Measurements from ENCODE around the gene CYBB.

Gene CYBB

GRCh38 chrX:37753384-37753783 lies 26.5 kb upstream of the CYBB start:
- H3K4me1 ChIP-seq (ENCODE audit: insufficient read depth, insufficient read length), result no peaks in the 10 kb centered on the region
- no peaks in the 10 kb centered on the region for H3K9me3 ChIP-seq (ENCODE audit: insufficient read depth, low read length)
- no peaks in the 10 kb centered on the region for H3K36me3 ChIP-seq (ENCODE audit: insufficient read depth, insufficient read length, low read length)
- TF ChIP-seq YY1 (IDR thresholded peaks at IDR 0.05; ENCODE audit: insufficient read depth, insufficient read length) (no peak), ZNF274 (IDR thresholded peaks at IDR 0.05; ENCODE audit: low read depth, low read length) (no peak), SUZ12 (IDR thresholded peaks at IDR 0.05; ENCODE audit: extremely low read depth, insufficient read depth, insufficient read length) (no peak)
- no peak for DNase-seq (ENCODE audit: low read depth, low spot score)
- no peaks in the 10 kb centered on the region for H3K27me3 ChIP-seq (ENCODE audit: insufficient read depth, insufficient read length)
- no peak overlapping the region for H3K4me3 ChIP-seq (ENCODE audit: insufficient read length, low read depth)
- no peak overlapping the region for H3K9ac ChIP-seq (ENCODE audit: insufficient read length, low read depth)

- TF ChIP-seq SUZ12 (IDR thresholded peaks at IDR 0.05; ENCODE audit: extremely low read depth, insufficient read depth, insufficient read length), result no peak
- TF ChIP-seq YY1 (IDR thresholded peaks at IDR 0.05; ENCODE audit: insufficient read depth, insufficient read length), result no peak
- TF ChIP-seq ZNF274 (IDR thresholded peaks at IDR 0.05; ENCODE audit: low read depth, low read length), result no peak
- no peaks in the 10 kb centered on the region for H3K36me3 ChIP-seq (ENCODE audit: insufficient read depth, insufficient read length, low read length)
- DNase-seq (ENCODE audit: low read depth, low spot score), result no peak
- H3K4me3 ChIP-seq (ENCODE audit: insufficient read length, low read depth), result no peak overlapping the region
- no peaks in the 10 kb centered on the region for H3K27me3 ChIP-seq (ENCODE audit: insufficient read depth, insufficient read length)
- H3K9ac ChIP-seq (ENCODE audit: insufficient read length, low read depth), result no peak overlapping the region
- H3K4me1 ChIP-seq (ENCODE audit: insufficient read depth, insufficient read length), result no peaks in the 10 kb centered on the region
- no peaks in the 10 kb centered on the region for H3K9me3 ChIP-seq (ENCODE audit: insufficient read depth, low read length)
Observed at GRCh38 chrX:37754516-37754915, 25.3 kb upstream of the CYBB start.

DNA sequence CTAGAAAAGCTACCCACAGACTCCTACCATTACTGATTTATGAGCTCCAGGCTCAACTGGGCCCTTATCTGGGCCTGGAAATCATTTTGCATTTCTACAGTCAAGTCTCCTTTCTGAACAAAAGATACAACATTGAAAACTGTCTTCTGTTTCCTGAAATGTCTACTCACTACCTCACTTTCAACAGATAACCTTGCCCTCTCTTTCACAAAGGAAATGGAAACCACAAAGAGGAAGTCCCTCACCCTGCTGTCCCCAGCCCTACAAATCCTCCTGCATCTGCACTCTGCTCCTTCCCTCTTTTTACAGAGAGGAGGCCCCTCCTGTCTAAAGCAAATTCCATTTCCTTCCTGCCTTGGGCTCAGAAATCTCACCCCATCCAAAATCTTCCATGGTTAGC lies 24.8 kb upstream of the CYBB start:
- no peaks in the 10 kb centered on the region for H3K27me3 ChIP-seq (ENCODE audit: insufficient read depth, insufficient read length)
- H3K36me3 ChIP-seq (ENCODE audit: insufficient read depth, insufficient read length, low read length), result no peaks in the 10 kb centered on the region
- DNase-seq (ENCODE audit: low read depth, low spot score), result no peak
- no peak overlapping the region for H3K9ac ChIP-seq (ENCODE audit: insufficient read length, low read depth)
- no peak overlapping the region for H3K4me3 ChIP-seq (ENCODE audit: insufficient read length, low read depth)
- no peak for TF ChIP-seq ZNF274 (IDR thresholded peaks at IDR 0.05; ENCODE audit: low read depth, low read length)
- no peaks in the 10 kb centered on the region for H3K4me1 ChIP-seq (ENCODE audit: insufficient read depth, insufficient read length)
- H3K9me3 ChIP-seq (ENCODE audit: insufficient read depth, low read length), result no peaks in the 10 kb centered on the region

- Histone ChIP-seq H3K9ac (ENCODE audit: insufficient read length, low read depth) (no peak overlapping the region), H3K9me3 (ENCODE audit: insufficient read depth, low read length) (no peaks in the 10 kb centered on the region), H3K4me3 (ENCODE audit: insufficient read length, low read depth) (no peak overlapping the region), H3K4me1 (ENCODE audit: insufficient read depth, insufficient read length) (no peaks in the 10 kb centered on the region), H3K27me3 (ENCODE audit: insufficient read depth, insufficient read length) (no peaks in the 10 kb centered on the region), H3K36me3 (ENCODE audit: insufficient read depth, insufficient read length, low read length) (no peaks in the 10 kb centered on the region)
- no peak for DNase-seq (ENCODE audit: low read depth, low spot score)
- TF ChIP-seq ZNF274 (IDR thresholded peaks at IDR 0.05; ENCODE audit: low read depth, low read length) (no peak), YY1 (IDR thresholded peaks at IDR 0.05; ENCODE audit: insufficient read depth, insufficient read length) (no peak), SUZ12 (IDR thresholded peaks at IDR 0.05; ENCODE audit: extremely low read depth, insufficient read depth, insufficient read length) (no peak)
Observed at GRCh38 chrX:37757082-37757481, 22.8 kb upstream of the CYBB start.

DNA sequence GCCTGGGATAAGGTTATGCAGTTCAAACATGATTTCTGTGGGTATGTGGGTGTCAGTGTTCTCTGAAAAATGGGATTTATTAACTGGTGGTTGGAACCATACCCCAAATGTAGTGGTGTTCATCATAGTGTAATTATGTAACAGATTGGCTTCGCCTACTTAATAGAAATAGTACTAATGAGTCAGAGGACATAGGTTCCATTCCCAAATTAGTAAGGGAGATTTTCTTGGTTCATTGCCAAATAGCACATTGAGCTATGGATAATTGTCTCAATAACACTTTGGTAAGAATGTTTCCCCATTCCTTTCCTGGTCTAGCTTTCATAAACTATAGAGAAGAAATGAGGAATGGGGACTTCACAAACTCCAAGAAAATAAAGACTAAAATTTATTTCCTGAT lies 20.5 kb upstream of the CYBB start:
- Histone ChIP-seq H3K4me3 (ENCODE audit: insufficient read length, low read depth) (no peak overlapping the region), H3K9me3 (ENCODE audit: insufficient read depth, low read length) (no peaks in the 10 kb centered on the region), H3K4me1 (ENCODE audit: insufficient read depth, insufficient read length) (no peaks in the 10 kb centered on the region), H3K9ac (ENCODE audit: insufficient read length, low read depth) (no peak overlapping the region), H3K27me3 (ENCODE audit: insufficient read depth, insufficient read length) (no peaks in the 10 kb centered on the region), H3K36me3 (ENCODE audit: insufficient read depth, insufficient read length, low read length) (no peaks in the 10 kb centered on the region)
- TF ChIP-seq SUZ12 (IDR thresholded peaks at IDR 0.05; ENCODE audit: extremely low read depth, insufficient read depth, insufficient read length) (no peak), ZNF274 (IDR thresholded peaks at IDR 0.05; ENCODE audit: low read depth, low read length) (no peak), YY1 (IDR thresholded peaks at IDR 0.05; ENCODE audit: insufficient read depth, insufficient read length) (no peak)
- no peak for DNase-seq (ENCODE audit: low read depth, low spot score)

- no peaks in the 10 kb centered on the region for H3K4me1 ChIP-seq (ENCODE audit: insufficient read depth, insufficient read length)
- TF ChIP-seq SUZ12 (IDR thresholded peaks at IDR 0.05; ENCODE audit: extremely low read depth, insufficient read depth, insufficient read length) (no peak), YY1 (IDR thresholded peaks at IDR 0.05; ENCODE audit: insufficient read depth, insufficient read length) (no peak), ZNF274 (IDR thresholded peaks at IDR 0.05; ENCODE audit: low read depth, low read length) (no peak)
- no peak overlapping the region for H3K9ac ChIP-seq (ENCODE audit: insufficient read length, low read depth)
- H3K9me3 ChIP-seq (ENCODE audit: insufficient read depth, low read length), result no peaks in the 10 kb centered on the region
- no peaks in the 10 kb centered on the region for H3K27me3 ChIP-seq (ENCODE audit: insufficient read depth, insufficient read length)
- H3K36me3 ChIP-seq (ENCODE audit: insufficient read depth, insufficient read length, low read length), result no peaks in the 10 kb centered on the region
- DNase-seq (ENCODE audit: low read depth, low spot score), result no peak
- H3K4me3 ChIP-seq (ENCODE audit: insufficient read length, low read depth), result no peak overlapping the region
Observed at GRCh38 chrX:37759878-37760418, 19.9 kb upstream of the CYBB start.

DNA sequence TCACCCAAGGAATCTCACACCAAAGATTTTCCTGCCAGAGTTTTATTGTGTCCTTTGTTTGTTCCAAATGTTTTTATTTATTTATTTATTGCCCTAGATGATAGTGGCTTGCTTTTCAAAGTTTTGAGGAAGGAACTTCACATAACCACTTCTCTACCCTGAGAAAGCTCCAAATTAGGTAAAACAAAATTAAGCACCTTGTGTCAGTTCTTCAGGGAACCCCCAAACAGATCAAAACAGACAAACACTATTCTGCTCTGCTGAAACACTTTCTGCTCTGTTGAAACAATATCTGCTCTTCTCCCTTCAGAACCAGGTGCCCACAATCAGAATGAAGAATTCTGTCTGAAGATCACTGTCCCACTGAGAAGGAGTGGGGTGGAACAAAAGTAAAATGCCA lies 16.5 kb upstream of the CYBB start:
- TF ChIP-seq YY1 (IDR thresholded peaks at IDR 0.05; ENCODE audit: insufficient read depth, insufficient read length), result no peak
- no peak for TF ChIP-seq SUZ12 (IDR thresholded peaks at IDR 0.05; ENCODE audit: extremely low read depth, insufficient read depth, insufficient read length)
- TF ChIP-seq ZNF274 (IDR thresholded peaks at IDR 0.05; ENCODE audit: low read depth, low read length), result no peak
- no peak for DNase-seq (ENCODE audit: low read depth, low spot score)
- H3K36me3 ChIP-seq (ENCODE audit: insufficient read depth, insufficient read length, low read length), result no peaks in the 10 kb centered on the region
- no peaks in the 10 kb centered on the region for H3K4me1 ChIP-seq (ENCODE audit: insufficient read depth, insufficient read length)
- H3K9ac ChIP-seq (ENCODE audit: insufficient read length, low read depth), result no peak overlapping the region
- no peaks in the 10 kb centered on the region for H3K27me3 ChIP-seq (ENCODE audit: insufficient read depth, insufficient read length)
- no peak overlapping the region for H3K4me3 ChIP-seq (ENCODE audit: insufficient read length, low read depth)
- H3K9me3 ChIP-seq (ENCODE audit: insufficient read depth, low read length), result peaks cover 13% of the 10 kb centered on the region

- DNase-seq (ENCODE audit: low read depth, low spot score), result no peak
- H3K4me1 ChIP-seq (ENCODE audit: insufficient read depth, insufficient read length), result no peaks in the 10 kb centered on the region
- no peaks in the 10 kb centered on the region for H3K27me3 ChIP-seq (ENCODE audit: insufficient read depth, insufficient read length)
- TF ChIP-seq YY1 (IDR thresholded peaks at IDR 0.05; ENCODE audit: insufficient read depth, insufficient read length) (no peak), ZNF274 (IDR thresholded peaks at IDR 0.05; ENCODE audit: low read depth, low read length) (no peak), SUZ12 (IDR thresholded peaks at IDR 0.05; ENCODE audit: extremely low read depth, insufficient read depth, insufficient read length) (no peak)
- no peak overlapping the region for H3K9ac ChIP-seq (ENCODE audit: insufficient read length, low read depth)
- peaks cover 15% of the 10 kb centered on the region for H3K9me3 ChIP-seq (ENCODE audit: insufficient read depth, low read length)
- no peak overlapping the region for H3K4me3 ChIP-seq (ENCODE audit: insufficient read length, low read depth)
- no peaks in the 10 kb centered on the region for H3K36me3 ChIP-seq (ENCODE audit: insufficient read depth, insufficient read length, low read length)
Observed at GRCh38 chrX:37765507-37765906, 14.4 kb upstream of the CYBB start.
